ENCODE data around the gene CD2. TPM values are rescaled to one million over a fixed set of nuclear protein-coding genes. Genes with fewer than 3 reads are reported as not detected.

Gene CD2
- total RNA-seq: not detected in 2 replicates

GRCh38 chr1:116754198-116754977 is at the start of gene CD2:
Gene CD2 (plus strand): TSS chr1:116754430. CDS start chr1:116754493, 63 bp downstream.

Other genes with a start within 250 kb of the CD2 start
- gene CD58, start 183.4 kb upstream of the CD2 start, total RNA-seq: 11.0 and 12.4 TPM in 2 replicates
- 1.3 and 1.7 TPM in 2 replicates for gene IGSF3, start 86.7 kb upstream of the CD2 start, total RNA-seq
- 83.1 and 87.2 TPM in 2 replicates for gene PTGFRN, start 155.5 kb downstream of the CD2 start, total RNA-seq
- 0.49 and 0.56 TPM in 2 replicates for gene CD101, start 247.3 kb downstream of the CD2 start, total RNA-seq

All from cardiac ventricle fibroblast (primary cell).